Heart left ventricle (tissue), 16 donors: ENCODE results near the gene GNAT2. TPM values are rescaled to one million over a fixed set of nuclear protein-coding genes. Genes with fewer than 3 reads are reported as not detected.

Source experiments
- ATAC-seq, 4 donors: fragments of 200-7000 bp; cut with Tn5 transposase; one replicate each; pipeline ENCODE4 v1.9.1; 2020 to 2022; ENCODE audit warnings: moderate library complexity in 4 of 4, mild to moderate bottlenecking in 3 of 4, moderate number of reproducible peaks in 1 of 4
- DNase-seq, 5 donors: peaks; one replicate each; pipeline ENCODE4 v3.0.0-alpha.2; 2020
- H3K27ac ChIP-seq, 12 donors: fragments of 200-600 bp; sonication (generic) in 4 of 12; one replicate each; pipeline versions ENCODE4 v1.5.0 to v1.8.0; 2016 to 2022; ENCODE audit warnings: mild to moderate bottlenecking in 2 of 12
- H3K27me3 ChIP-seq, 9 donors: fragments of 200-600 bp; sonication (generic) in 2 of 9; one replicate each; pipeline versions ENCODE4 v1.5.1 to v1.8.0; 2016 to 2022; ENCODE audit warnings: mild to moderate bottlenecking in 3 of 9
- H3K36me3 ChIP-seq, 9 donors: fragments of 200-600 bp; sonication (generic) in 2 of 9; one replicate each; pipeline versions ENCODE4 v1.5.0 to v1.8.0; 2018 to 2022; ENCODE audit warnings: mild to moderate bottlenecking in 2 of 9
- H3K4me1 ChIP-seq, 12 donors: fragments of 200-600 bp; sonication (generic) in 4 of 12; one replicate each; pipeline versions ENCODE4 v1.5.0 to v1.8.0; 2016 to 2022; ENCODE audit warnings: mild to moderate bottlenecking in 3 of 12
- H3K4me3 ChIP-seq, 12 donors: fragments of 200-600 bp; sonication (generic) in 4 of 12; one replicate each; pipeline versions ENCODE4 v1.5.0 to v1.8.0; 2017 to 2022; ENCODE audit warnings: mild to moderate bottlenecking in 9 of 12, moderate library complexity in 4 of 12
- H3K9me3 ChIP-seq, 12 donors: fragments of 200-600 bp; sonication (generic) in 4 of 12; one replicate each; pipeline versions ENCODE4 v1.5.0 to v1.8.0; 2016 to 2022; ENCODE audit warnings: mild to moderate bottlenecking in 1 of 12
- POLR2A ChIP-seq, 2 donors: fragments of 450-650 bp; IDR thresholded peaks; one replicate each; pipeline ENCODE4 v1.6.1; 2017; ENCODE audit warnings: antibody characterized with exemption in 2 of 2, mild to moderate bottlenecking in 2 of 2, moderate library complexity in 2 of 2
- WGBS, 4 donors: extraction: QIAGEN DNeasy Blood & Tissue Kit in 2 of 4; methylation state at CpG; one replicate each; pipeline versions ENCODE4 v1.1.5 to v1.1.7; 2013 to 2018; 5-methylcytosine and 5-hydroxymethylcytosine counted together
- intact Hi-C, 10 donors: fragments of 100-400 bp; cut with DNase I; formaldehyde crosslinking; loops; one replicate each; pipeline versions ENCODE4 v1.11.1 to v1.14.2; 2022
- polyA plus RNA-seq, 2 donors: library from polyadenylated mRNA; stranded (reverse); fragments of 200-250 nt; gene quantifications; one replicate each; pipeline ENCODE4 v1.2.3, GENCODE V29; 2013
- total RNA-seq, 9 donors: library from RNA; depleted of rRNA in 2 of 9; stranded (reverse); fragments of >200 nt in 2 of 9; fragmentation: NEBNext Ultra II Directional in 3 of 9; extraction: Animal tissue kit (Norgen Biotek cat#: 25700) in 3 of 9; gene quantifications; one replicate each; pipeline versions ENCODE4 v1.1.0 to v1.2.4, GENCODE V29; 2016 to 2023
- TF ChIP-seq, protein P1 (sequence below), 12 donors: fragments of 200-600 bp; sonication (generic) in 4 of 12; IDR thresholded peaks; one replicate each; pipeline versions ENCODE4 v1.5.0 to v1.8.0; 2018 to 2022; ENCODE audit warnings: antibody characterized with exemption in 12 of 12, mild to moderate bottlenecking in 5 of 12
- donor health status: ischemic (EF 13 %, LVEDD 7.1; RV severe dilation, severe dysfunction).
- donor health status: healthy with polysubstance abuse.
- donor health status: DM: no; HTN: yes; CAD: no.
- donor health status: DM: no; HTN: no; CAD: no.
- donor health status: ischemic (EF 25% LVEDD 6.9; RV normal size, moderate dysfunction).
- donor health status: ischemic (EF 25% LVEDD 5.7; RV mildly dilated, moderate dysfunction).
- donor health status: healthy.
- donor health status: DM: yes; HTN: yes; CAD: no.
- donor health status: ischemic (EF 35%, LVEDD 5.7; RV mildly dilated, moderate dysfunction).
- donor health status: nonischemic (EF 11% LVEDD 7.7; RV severe dilation, severe dysfunction).
- donor health status: DM: yes; HTN: yes; CAD: no.
- donor health status: PGD.
- donor health status: ischemic (EF 29% LVEDD 5.4; RV normal size, mild dysfunction).
- donor health status: nonischemic (EF 23%, LVEDD 6.1; RV moderate dilation, normal function).

The GNAT2 gene
- total and polyA plus RNA-seq, 11 donors: not detected

DNA sequence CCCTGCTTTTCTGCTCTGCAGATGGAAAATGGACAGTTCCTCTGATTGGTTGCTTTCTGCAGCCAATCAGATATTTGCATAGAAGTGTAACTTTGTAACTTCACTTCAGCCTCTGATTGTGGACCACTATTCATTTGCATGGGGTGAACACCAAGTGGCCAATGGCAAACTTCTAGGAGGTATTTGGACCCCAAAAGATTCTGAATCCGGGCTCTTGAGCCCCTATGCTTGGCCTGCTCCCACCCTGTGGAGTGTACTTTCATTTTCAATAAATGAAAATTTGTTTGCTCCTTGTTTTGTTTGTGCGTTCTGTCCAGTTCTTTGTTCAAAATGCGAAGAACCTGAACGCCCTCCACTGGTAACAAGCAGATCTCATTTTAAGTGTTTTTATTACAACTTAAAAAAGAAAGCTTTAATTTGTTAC lies 30.1 kb upstream of the GNAT2 start:
- peak overlapping the region in 7 of 12 donors; percentile 24 to 57 (median 36) for H3K4me3 ChIP-seq
- H3K36me3 ChIP-seq: no peaks in the 10 kb centered on the region
- DNase-seq (no peak), ATAC-seq (peak in 1 of 4 donors; percentile 26)
- H3K4me1 ChIP-seq: peaks cover 0 to 3% (median 0%) of the 10 kb centered on the region in 12 donors
- intact Hi-C loops: loop anchor here in 3 of 10 donors (10.0 kb wide), 1 partner anchor 335 kb away; the partner anchor contains the start of gene AHCYL1 (in 3 of the 3)
- no peak overlapping the region for H3K27ac ChIP-seq
- 59 to 75% (median 68%) methylated on average over 4 of the region's 4 CpGs for WGBS, 4 donors
- no peak for TF ChIP-seq POLR2A (IDR thresholded peaks at IDR 0.05)
- TF ChIP-seq, protein P1, sequence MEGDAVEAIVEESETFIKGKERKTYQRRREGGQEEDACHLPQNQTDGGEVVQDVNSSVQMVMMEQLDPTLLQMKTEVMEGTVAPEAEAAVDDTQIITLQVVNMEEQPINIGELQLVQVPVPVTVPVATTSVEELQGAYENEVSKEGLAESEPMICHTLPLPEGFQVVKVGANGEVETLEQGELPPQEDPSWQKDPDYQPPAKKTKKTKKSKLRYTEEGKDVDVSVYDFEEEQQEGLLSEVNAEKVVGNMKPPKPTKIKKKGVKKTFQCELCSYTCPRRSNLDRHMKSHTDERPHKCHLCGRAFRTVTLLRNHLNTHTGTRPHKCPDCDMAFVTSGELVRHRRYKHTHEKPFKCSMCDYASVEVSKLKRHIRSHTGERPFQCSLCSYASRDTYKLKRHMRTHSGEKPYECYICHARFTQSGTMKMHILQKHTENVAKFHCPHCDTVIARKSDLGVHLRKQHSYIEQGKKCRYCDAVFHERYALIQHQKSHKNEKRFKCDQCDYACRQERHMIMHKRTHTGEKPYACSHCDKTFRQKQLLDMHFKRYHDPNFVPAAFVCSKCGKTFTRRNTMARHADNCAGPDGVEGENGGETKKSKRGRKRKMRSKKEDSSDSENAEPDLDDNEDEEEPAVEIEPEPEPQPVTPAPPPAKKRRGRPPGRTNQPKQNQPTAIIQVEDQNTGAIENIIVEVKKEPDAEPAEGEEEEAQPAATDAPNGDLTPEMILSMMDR (IDR thresholded peaks at IDR 0.05): peak in 8 of 12 donors; percentile 10 to 47 (median 30)
- H3K27me3 ChIP-seq: no peaks in the 10 kb centered on the region
- peaks cover 0 to 5% (median 0%) of the 10 kb centered on the region in 12 donors for H3K9me3 ChIP-seq

DNA sequence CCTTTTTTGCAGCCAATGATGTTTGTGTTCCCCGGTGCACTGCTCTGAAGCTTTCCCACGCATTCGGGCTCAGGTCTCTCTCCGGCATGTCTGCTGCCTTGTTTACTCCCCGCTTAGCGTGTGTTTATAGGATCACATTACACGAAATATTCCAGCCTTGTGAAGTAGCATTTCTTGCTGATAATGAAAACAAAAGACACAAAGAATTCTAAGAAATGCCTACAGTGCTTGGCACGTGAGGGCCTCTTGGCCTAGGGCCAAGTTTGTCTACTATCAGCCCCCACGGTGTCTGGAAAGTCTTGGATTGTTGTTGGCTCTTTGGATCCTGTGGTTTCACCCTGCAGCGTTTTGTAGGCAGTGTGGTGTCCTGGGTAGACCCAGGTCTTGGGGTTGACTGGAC lies 25.3 kb upstream of the GNAT2 start:
- H3K36me3 ChIP-seq: no peaks in the 10 kb centered on the region
- intact Hi-C loops: loop anchor here (5.0 to 10.0 kb wide), 6 partner anchors 43 to 343 kb away; partner anchors contain the start of genes AHCYL1 (in 8 of the 10), GNAI3 (in 5 of the 10) and GSTM1 (in 3 of the 10)
- H3K27me3 ChIP-seq: no peaks in the 10 kb centered on the region
- 63% methylated on average over 10 of the region's 10 CpGs; no CpG with 5 or more reads in 2 of the 4 donors for WGBS, 4 donors
- H3K4me3 ChIP-seq: no peak overlapping the region
- peaks cover 0 to 5% (median 0%) of the 10 kb centered on the region in 12 donors for H3K9me3 ChIP-seq
- no peak overlapping the region for H3K27ac ChIP-seq
- H3K4me1 ChIP-seq: peaks cover 0 to 12% (median 7%) of the 10 kb centered on the region in 12 donors
- TF ChIP-seq, protein P1 (IDR thresholded peaks at IDR 0.05): no peak
- TF ChIP-seq POLR2A (IDR thresholded peaks at IDR 0.05): no peak
- no peak for DNase-seq
- no peak for ATAC-seq

DNA sequence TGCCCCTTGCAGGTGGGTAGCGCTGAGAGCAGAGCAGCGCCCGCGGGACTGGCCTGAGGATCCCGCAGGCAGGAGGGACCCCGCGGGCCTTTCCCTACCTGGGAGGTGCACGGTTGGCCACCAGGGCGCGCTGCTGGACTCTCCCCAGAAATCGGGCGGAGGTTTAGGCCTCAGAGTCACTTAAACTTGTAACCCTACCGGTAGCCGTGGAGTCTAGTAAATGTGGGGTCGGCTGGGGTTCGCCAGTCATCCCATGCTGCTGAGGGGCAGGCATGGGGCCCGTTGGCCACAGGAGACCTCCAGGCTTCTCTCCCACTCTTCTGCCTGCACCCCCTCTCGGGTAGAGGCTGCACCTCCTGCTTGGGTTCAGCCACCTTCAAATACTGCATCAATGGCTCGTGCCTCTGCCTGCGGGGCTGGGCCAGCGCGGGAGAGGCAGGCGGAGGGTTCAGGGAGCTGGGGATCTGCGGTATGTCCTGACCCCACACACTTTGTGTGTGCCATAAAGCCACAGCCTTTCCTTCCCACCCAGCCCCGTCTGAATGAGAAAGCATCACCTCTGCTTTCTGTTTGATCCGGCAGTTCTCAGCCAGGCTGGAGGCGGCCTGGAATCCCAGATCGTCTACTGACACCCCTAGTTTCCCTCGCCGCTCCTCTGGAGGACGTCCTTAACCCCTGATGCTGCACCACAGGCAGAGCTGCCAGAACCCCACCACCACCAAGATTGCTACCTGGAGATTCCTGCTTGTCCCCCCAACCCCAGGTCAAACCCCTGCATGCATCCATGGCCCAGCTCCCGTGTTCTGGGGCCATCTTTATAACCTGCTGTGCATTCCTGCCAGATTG lies 24.2 kb upstream of the GNAT2 start:
- Histone ChIP-seq H3K4me1 (peaks cover 0 to 12% (median 7%) of the 10 kb centered on the region in 12 donors), H3K27ac (peak overlapping the region in 1 of 12 donors; percentile 25), H3K4me3 (no peak overlapping the region), H3K9me3 (peaks cover 0 to 5% (median 0%) of the 10 kb centered on the region in 12 donors), H3K36me3 (no peaks in the 10 kb centered on the region), H3K27me3 (no peaks in the 10 kb centered on the region)
- intact Hi-C loops: loop anchor here (1.0 to 10.0 kb wide), 8 partner anchors 44 to 344 kb away; partner anchors contain the start of genes AHCYL1 (in 8 of the 10), GNAI3 (in 5 of the 10) and GSTM1 (in 3 of the 10)
- WGBS, 4 donors: 37 to 48% (median 40%) methylated on average over 24 to 32 of the region's 32 CpGs
- ATAC-seq (peak; percentile 84 to 93 (median 88)), DNase-seq (peak; percentile 78 to 93 (median 85))
- no peak for TF ChIP-seq POLR2A (IDR thresholded peaks at IDR 0.05)
- TF ChIP-seq, protein P1 (IDR thresholded peaks at IDR 0.05): peak; percentile 75 to 92 (median 84)

DNA sequence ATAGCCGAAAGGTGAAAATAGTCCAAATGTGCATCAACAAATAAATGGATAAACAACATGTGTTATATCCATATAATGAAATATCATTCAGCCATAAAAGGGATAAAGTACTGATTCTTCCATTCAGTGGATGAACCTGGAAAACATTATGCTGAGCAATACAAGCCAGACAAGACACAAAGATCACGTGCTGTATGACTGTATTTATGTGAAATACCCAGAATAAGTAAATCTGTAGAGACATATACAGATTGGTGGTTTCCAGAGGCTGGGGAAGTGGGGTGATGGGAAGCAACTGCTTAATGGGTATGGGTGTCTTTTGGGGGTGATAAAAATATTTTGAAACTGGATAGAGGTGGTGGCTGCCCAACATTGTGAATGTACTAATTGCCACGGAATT lies 23.2 kb upstream of the GNAT2 start:
- intact Hi-C loops: loop anchor here (1.0 to 10.0 kb wide), 8 partner anchors 45 to 345 kb away; partner anchors contain the start of genes AHCYL1 (in 8 of the 10), GNAI3 (in 5 of the 10) and GSTM1 (in 3 of the 10)
- Histone ChIP-seq H3K4me3 (no peak overlapping the region), H3K27me3 (no peaks in the 10 kb centered on the region), H3K36me3 (no peaks in the 10 kb centered on the region), H3K4me1 (peaks cover 0 to 12% (median 7%) of the 10 kb centered on the region in 12 donors), H3K9me3 (peaks cover 0 to 5% (median 0%) of the 10 kb centered on the region in 12 donors), H3K27ac (no peak overlapping the region)
- TF ChIP-seq, protein P1 (IDR thresholded peaks at IDR 0.05): no peak
- no peak for TF ChIP-seq POLR2A (IDR thresholded peaks at IDR 0.05)
- DNase-seq (no peak), ATAC-seq (no peak)
- 60 to 72% (median 71%) methylated on average over 3 of the region's 3 CpGs for WGBS, 4 donors
